Coronary artery (tissue), 2 donors: ENCODE measurements around the gene ZC3H18.

Source experiments
- DNase-seq: peaks from one replicate; pipeline ENCODE4 v3.0.0-alpha.2; 2017; ENCODE audit warnings: low spot score
- H3K27ac ChIP-seq, 2 donors: fragments of 200-600 bp; sonication (generic); one replicate each; pipeline ENCODE4 v1.5.1; 2016 to 2019
- H3K4me3 ChIP-seq: fragments of 200-600 bp; sonication (generic); 2 replicates; pipeline ENCODE4 v1.5.1; 2016; ENCODE audit warnings: mild to moderate bottlenecking, moderate library complexity
- CTCF ChIP-seq: fragments of 200-600 bp; sonication (generic); IDR thresholded peaks from one replicate; pipeline ENCODE4 v1.5.1; 2019; ENCODE audit warnings: antibody characterized with exemption

Gene ZC3H18

GRCh38 chr16:88569985-88570690 is at the start of gene ZC3H18:
Gene ZC3H18 (plus strand): TSS chr16:88570403. CDS start chr16:88577124, 6,721 bp downstream.
- no peak for TF ChIP-seq CTCF
- Histone ChIP-seq H3K4me3 (peak within 1 kb of the TSS; percentile 92), H3K27ac (peak within 1 kb of the TSS; percentile 4 to 91)
- DNase-seq, result peak; percentile 95

- Histone ChIP-seq H3K27ac (no peak overlapping the region), H3K4me3 (no peak overlapping the region)
- TF ChIP-seq CTCF, result no peak
- no peak for DNase-seq
These were observed 48.5 kb upstream of the ZC3H18 start for GRCh38 chr16:88521674-88522073.

GRCh38 chr16:88522276-88522949 is 47.8 kb upstream of the ZC3H18 start:
- no peak overlapping the region for H3K27ac ChIP-seq
- no peak for TF ChIP-seq CTCF
- DNase-seq, result no peak
- H3K4me3 ChIP-seq, result no peak overlapping the region

DNA sequence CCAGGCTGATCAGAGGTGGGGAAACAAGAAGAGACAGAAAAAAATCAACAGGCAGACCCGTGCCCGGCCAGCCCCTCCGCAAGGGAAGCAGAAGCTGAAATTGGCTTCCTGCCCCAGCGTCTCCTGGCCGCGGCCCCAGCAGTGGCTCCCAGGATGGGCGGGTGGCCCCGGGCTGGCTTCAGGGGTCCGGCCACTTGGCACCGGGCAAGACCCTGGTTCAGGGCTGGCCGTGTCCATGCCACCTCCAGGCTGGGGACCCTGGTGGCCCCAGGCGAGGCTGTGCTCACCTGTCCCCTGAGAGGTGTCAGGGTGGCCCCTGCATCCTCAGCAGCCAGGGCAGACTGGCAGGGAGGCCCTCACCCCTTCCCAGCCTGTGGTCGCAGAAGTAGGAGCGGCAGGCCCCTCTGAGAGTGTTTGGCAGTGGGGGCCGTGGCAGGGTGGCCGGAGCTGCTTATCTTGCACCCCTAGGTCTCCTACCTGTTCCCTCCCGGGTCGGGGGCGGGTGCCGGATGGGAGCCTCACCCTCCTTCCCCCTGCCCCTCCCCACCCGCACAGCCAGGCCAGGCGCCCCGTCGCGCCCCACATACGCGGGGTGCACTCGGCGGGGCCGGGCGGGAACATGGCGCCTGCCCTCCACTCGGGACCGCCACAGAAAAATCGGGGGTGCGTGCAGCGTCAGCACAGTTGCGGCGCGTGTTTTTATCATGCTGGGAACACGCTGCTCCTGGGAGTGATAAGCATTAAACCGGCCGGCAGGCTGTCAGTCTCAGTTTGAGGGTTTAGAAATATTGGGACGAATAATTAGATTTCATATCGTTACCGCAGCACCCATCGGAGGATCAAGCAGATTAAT is 46.7 kb upstream of the ZC3H18 start:
- DNase-seq, result no peak
- no peak overlapping the region for H3K4me3 ChIP-seq

DNA sequence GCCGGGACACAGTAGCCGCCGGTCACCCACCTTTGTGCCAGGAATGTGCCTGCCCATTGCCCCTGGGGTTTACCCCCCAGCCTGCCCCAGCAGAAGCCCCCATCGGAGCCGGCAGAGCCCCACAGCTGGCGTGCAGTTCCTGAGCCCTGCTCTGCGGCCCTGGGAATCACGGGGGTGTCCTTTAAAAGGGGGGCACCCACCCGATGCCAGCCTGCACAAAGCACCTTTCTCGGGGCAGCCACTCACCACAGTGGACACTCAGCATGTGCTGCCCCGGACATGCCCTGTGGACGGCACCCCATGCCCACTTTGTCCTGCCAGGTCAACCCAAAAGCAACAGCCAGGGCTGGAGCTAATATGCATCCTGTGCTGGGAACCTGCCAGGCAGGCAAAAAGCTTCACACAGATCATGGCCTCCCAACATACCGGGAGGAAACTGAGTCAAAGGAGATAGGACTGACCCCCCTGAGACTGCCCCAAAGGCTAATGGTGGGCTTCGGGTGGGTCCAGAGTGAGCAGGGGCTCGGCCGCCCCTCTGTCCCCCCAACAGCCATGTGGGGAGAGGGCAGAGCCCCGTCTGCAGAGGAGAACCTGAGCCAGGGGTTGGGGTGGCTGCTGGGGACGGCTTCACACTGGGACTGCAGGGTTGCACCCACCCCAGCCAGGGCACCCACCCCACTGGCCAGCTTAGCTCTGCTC is 45.8 kb upstream of the ZC3H18 start:
- Histone ChIP-seq H3K27ac (no peak overlapping the region), H3K4me3 (no peak overlapping the region)
- TF ChIP-seq CTCF, result no peak
- DNase-seq, result no peak

More for the DNA sequence above, 46.7 kb upstream of the ZC3H18 start:
- no peak overlapping the region for H3K27ac ChIP-seq
- no peak for TF ChIP-seq CTCF

DNA sequence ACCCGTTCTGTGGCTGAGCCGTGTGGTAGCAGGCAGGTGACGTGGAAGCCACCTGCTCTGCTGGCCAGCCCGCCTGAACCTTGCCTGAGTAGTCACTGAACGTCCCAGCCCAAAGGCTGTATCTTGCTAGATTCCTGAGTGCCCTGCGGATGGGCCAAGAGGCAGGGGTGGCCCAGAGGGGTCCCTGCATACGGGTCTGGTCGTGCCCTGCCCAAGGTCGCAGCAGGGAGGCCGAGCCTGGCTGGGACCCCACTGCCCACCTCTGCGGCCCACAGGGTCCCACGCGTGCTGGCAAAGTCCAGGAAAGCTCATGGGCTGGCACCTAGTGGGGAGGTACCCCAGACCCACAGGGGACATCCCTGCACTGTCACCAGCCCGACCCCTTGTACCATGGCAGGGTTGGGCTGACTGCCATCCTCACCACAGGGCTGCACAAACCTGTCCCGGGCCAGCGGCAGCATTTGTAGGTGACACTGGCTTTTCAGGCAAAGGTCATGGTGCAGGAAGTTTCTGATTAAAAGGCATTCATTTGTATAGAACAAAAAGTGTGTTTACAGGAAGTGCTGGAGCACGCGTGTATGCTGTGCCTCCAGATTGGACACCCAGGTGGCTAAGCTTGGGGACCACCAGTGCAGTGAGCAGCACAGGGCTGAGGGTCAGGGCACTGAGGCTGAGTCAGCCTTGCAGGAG is 45.1 kb upstream of the ZC3H18 start:
- no peak for DNase-seq
- Histone ChIP-seq H3K4me3 (no peak overlapping the region), H3K27ac (no peak overlapping the region)
- no peak for TF ChIP-seq CTCF
